Measurements from ENCODE around the gene PAPPA. TPM values are rescaled to one million over a fixed set of nuclear protein-coding genes. Genes with fewer than 3 reads are reported as not detected.

PAPPA gene
- total RNA-seq, 1 experiment from 2014 or later = 3.9 TPM

DNA sequence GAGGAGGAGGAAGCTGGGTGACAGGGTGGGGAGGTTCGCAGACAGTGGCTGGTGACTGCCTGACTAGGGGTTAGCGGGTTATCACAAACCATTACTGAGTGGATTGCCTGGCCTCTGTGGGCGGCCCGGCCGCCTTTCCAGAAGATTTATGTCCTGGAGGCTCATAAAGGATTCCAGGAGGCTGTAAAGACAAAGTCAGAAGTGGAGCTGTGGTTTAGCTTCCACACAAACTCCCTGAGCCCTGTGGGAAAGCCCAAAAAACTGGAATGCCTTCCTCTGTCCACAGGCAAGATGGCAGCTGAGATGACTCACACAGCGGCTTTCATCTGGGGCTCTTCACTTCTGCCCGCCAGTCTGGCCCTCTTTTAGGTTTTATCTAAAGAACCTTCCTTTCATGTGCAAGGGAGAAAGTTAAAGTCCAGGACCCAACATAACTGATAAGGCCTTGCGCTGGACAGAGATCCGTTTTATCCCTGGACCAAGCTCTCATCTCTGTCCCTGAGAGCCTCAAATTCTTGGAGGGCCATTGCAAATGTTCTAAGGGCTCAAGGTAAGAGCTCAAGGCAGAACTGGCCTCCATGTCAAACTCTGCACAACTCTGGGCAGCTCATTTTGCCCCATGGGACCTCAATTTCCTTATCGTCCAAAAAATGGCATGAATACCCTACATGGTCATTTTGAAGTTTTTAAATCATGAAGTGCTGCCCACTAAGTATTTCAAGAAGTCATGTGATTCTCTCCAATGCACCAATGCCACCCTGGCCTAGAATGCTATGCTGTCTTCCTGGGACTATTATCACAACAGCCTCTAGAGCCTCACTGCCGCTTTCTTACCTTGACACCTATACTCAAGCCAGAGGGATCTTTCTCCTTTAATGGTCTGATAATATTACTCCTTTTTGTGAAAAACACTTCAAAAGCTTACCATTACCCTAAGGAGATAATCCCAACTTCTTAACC, 284.1 kb downstream of the PAPPA start:
- no peaks in the 10 kb centered on the region for H3F3A ChIP-seq (ENCODE audit: insufficient read depth, low read depth)
- no peaks in the 10 kb centered on the region for H4K20me1 ChIP-seq (ENCODE audit: insufficient read depth)
- TF ChIP-seq EZH2 (IDR thresholded peaks at IDR 0.05; ENCODE audit: low read depth) = no peak
- TF ChIP-seq, protein P1, sequence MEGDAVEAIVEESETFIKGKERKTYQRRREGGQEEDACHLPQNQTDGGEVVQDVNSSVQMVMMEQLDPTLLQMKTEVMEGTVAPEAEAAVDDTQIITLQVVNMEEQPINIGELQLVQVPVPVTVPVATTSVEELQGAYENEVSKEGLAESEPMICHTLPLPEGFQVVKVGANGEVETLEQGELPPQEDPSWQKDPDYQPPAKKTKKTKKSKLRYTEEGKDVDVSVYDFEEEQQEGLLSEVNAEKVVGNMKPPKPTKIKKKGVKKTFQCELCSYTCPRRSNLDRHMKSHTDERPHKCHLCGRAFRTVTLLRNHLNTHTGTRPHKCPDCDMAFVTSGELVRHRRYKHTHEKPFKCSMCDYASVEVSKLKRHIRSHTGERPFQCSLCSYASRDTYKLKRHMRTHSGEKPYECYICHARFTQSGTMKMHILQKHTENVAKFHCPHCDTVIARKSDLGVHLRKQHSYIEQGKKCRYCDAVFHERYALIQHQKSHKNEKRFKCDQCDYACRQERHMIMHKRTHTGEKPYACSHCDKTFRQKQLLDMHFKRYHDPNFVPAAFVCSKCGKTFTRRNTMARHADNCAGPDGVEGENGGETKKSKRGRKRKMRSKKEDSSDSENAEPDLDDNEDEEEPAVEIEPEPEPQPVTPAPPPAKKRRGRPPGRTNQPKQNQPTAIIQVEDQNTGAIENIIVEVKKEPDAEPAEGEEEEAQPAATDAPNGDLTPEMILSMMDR (conservative IDR thresholded peaks at IDR 0.05) = no peak
- ChIA-PET POLR2A (ENCODE audit: unreplicated experiment) (no interaction called here), CTCF (no interaction called here)
- H3K36me3 ChIP-seq (ENCODE audit: low read depth) = no peaks in the 10 kb centered on the region
- no peak overlapping the region for H2AFZ ChIP-seq
- intact Hi-C loops (cut with micrococcal nuclease; ENCODE audit: unreplicated experiment) = no loop called here
- no peaks in the 10 kb centered on the region for H3K4me1 ChIP-seq (replicated peaks; ENCODE audit: insufficient read depth)
- no peaks in the 10 kb centered on the region for H3K9me2 ChIP-seq (ENCODE audit: insufficient read depth)
- H3K27me3 ChIP-seq (ENCODE audit: insufficient read depth, low read depth) = no peaks in the 10 kb centered on the region
- no TSS peak for BruUV-seq (replicated peaks)
- DNase-seq = no peak
- H3K4me2 ChIP-seq = no peak overlapping the region
- H3K9me3 ChIP-seq (ENCODE audit: insufficient read depth, low read depth) = no peaks in the 10 kb centered on the region
- no peak overlapping the region for H3K4me3 ChIP-seq
- no peaks in the 10 kb centered on the region for H3K79me2 ChIP-seq (ENCODE audit: low read depth)
- no peak overlapping the region for H3K27ac ChIP-seq

DNA sequence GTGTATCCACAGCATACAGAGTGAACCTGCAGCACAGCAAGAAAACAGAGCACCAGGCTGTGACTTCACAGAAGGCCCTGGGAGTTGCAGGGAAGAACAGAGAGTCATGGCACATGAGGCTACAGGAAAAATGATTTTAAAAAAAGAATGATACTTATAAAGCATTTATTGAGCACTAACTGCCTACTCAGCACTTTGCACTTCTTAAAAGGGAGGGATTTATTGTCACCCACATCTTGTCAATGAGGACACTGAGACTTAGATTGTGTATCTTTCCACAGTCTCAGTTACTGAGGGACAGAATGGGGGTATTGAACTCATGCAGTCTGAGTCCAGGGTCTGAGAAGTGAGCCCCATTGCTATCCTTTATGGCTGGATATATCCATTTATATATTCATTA, 288.9 kb downstream of the PAPPA start:
- Histone ChIP-seq H3K4me3 (no peak overlapping the region), H2AFZ (no peak overlapping the region), H3K27me3 (ENCODE audit: insufficient read depth, low read depth) (no peaks in the 10 kb centered on the region), H3K9me2 (ENCODE audit: insufficient read depth) (no peaks in the 10 kb centered on the region), H3K4me1 (replicated peaks; ENCODE audit: insufficient read depth) (no peaks in the 10 kb centered on the region), H3K4me2 (no peak overlapping the region), H3K9me3 (ENCODE audit: insufficient read depth, low read depth) (no peaks in the 10 kb centered on the region), H3K27ac (no peak overlapping the region), H3F3A (ENCODE audit: insufficient read depth, low read depth) (no peaks in the 10 kb centered on the region), H3K36me3 (ENCODE audit: low read depth) (no peaks in the 10 kb centered on the region), H4K20me1 (ENCODE audit: insufficient read depth) (no peaks in the 10 kb centered on the region), H3K79me2 (ENCODE audit: low read depth) (no peaks in the 10 kb centered on the region)
- ChIA-PET POLR2A (ENCODE audit: unreplicated experiment) (no interaction called here), CTCF (no interaction called here)
- no peak for DNase-seq
- no peak for TF ChIP-seq EZH2 (IDR thresholded peaks at IDR 0.05; ENCODE audit: low read depth)
- TF ChIP-seq, protein P1 (conservative IDR thresholded peaks at IDR 0.05) = no peak
- BruUV-seq (replicated peaks) = no TSS peak
- intact Hi-C loops (cut with micrococcal nuclease; ENCODE audit: unreplicated experiment) = no loop called here

DNA sequence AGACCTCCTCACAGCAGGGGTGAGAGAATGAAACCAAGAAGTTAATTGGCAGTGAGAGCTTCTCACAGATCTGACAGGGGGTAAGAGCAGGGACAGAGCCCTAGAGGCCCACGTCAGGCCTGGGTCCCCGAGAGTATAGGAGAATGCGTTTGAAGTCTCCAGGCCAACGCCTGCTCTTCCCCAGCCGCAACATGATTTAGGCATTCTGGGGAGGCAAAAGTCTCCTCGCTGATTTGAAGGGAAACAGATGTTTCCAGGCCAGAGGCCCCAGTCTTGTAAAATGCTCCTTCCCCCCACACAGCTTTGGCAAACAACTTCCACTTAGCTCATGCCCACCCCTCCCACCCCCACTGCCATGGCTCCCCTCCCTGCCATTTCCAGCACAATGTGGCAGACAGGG, 294.3 kb downstream of the PAPPA start:
- no peaks in the 10 kb centered on the region for H3K79me2 ChIP-seq (ENCODE audit: low read depth)
- no TSS peak for BruUV-seq (replicated peaks)
- no peak overlapping the region for H2AFZ ChIP-seq
- no peak for DNase-seq
- no peak overlapping the region for H3K4me3 ChIP-seq
- ChIA-PET POLR2A (ENCODE audit: unreplicated experiment) (no interaction called here), CTCF (no interaction called here)
- no peaks in the 10 kb centered on the region for H3K9me2 ChIP-seq (ENCODE audit: insufficient read depth)
- no peaks in the 10 kb centered on the region for H3K36me3 ChIP-seq (ENCODE audit: low read depth)
- H3K27ac ChIP-seq = no peak overlapping the region
- no peaks in the 10 kb centered on the region for H3K27me3 ChIP-seq (ENCODE audit: insufficient read depth, low read depth)
- no peaks in the 10 kb centered on the region for H3F3A ChIP-seq (ENCODE audit: insufficient read depth, low read depth)
- intact Hi-C loops (cut with micrococcal nuclease; ENCODE audit: unreplicated experiment) = no loop called here
- no peaks in the 10 kb centered on the region for H4K20me1 ChIP-seq (ENCODE audit: insufficient read depth)
- no peaks in the 10 kb centered on the region for H3K4me1 ChIP-seq (replicated peaks; ENCODE audit: insufficient read depth)
- H3K9me3 ChIP-seq (ENCODE audit: insufficient read depth, low read depth) = no peaks in the 10 kb centered on the region
- TF ChIP-seq, protein P1 (conservative IDR thresholded peaks at IDR 0.05) = no peak
- TF ChIP-seq EZH2 (IDR thresholded peaks at IDR 0.05; ENCODE audit: low read depth) = no peak
- no peak overlapping the region for H3K4me2 ChIP-seq

All from PC-9 (cell line).